Measurements from ENCODE around the gene PLA2G10.
"Not testable (repeated sequence)": the region's sequence is repeated elsewhere in the genome, so short reads cannot be mapped to it uniquely, and the experiment has no call there.

PLA2G10 gene

GRCh38 chr16:14694129-14694528, at the start of gene PLA2G10:
PLA2G10 (minus strand) TSS chr16:14694308; CDS start chr16:14694229, 79 bp downstream.
- DNase-seq (ENCODE audit: extremely low read depth, low read depth); H3K4me3 ChIP-seq (replicated peaks; ENCODE audit: low read depth, low read length): not testable (repeated sequence)

GRCh38 chr16:14742273-14743128, 48.4 kb upstream of the PLA2G10 start, which contains the start of gene NPIPA2:
NPIPA2 (plus strand) TSS chr16:14742533; CDS start chr16:14748066, 5,533 bp downstream.
- DNase-seq (ENCODE audit: extremely low read depth, low read depth); H3K4me3 ChIP-seq (replicated peaks; ENCODE audit: low read depth, low read length): not testable (repeated sequence)

DNA sequence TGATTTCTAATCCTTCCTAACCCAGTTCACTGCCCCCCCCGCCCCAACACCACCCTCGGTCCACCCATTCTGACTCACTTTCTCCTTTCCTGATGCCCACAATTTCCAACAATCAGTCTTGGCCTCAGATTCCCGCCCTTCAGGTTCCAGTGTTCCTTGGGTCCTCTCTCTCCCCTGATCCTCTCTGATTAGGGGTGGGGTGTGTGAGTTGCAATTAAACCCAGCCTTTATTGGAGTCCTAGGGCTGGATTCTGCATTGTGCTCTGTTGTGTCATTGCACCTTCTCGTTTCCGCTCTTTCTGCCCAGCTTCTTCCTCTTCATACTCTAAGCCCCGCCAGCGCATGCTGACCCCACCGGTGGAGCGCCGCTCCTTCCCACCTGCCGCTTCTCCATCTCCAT, 47.7 kb upstream of the PLA2G10 start:
- not testable (repeated sequence) for H3K4me3 ChIP-seq (replicated peaks; ENCODE audit: low read depth, low read length); DNase-seq (ENCODE audit: extremely low read depth, low read depth)

- H3K4me3 ChIP-seq (replicated peaks; ENCODE audit: low read depth, low read length); DNase-seq (ENCODE audit: extremely low read depth, low read depth): not testable (repeated sequence)
These were observed 46.8 kb upstream of the PLA2G10 start for GRCh38 chr16:14740832-14741385.

DNA sequence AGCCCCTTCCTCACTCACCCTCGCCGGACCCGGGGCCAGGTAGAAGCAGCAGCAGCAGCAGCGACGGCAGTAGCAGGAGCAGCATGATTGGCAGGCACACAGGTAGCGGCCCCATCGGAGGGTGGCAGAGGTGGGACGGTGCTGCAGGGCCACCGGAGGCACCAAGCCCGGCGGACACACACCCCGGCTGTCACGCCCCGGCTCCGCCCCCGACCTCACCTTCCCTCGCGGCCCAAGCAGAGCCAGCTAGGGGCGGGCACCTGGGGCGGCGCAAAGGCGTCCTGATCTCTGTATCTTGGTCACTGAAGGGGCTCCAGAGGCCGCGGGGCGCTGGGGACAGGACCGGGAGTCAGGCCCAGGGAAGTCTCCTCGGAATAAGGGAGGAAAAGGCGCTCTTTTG, 39.1 kb upstream of the PLA2G10 start:
- H3K4me3 ChIP-seq (replicated peaks; ENCODE audit: low read depth, low read length); DNase-seq (ENCODE audit: extremely low read depth, low read depth): not testable (repeated sequence)

DNA sequence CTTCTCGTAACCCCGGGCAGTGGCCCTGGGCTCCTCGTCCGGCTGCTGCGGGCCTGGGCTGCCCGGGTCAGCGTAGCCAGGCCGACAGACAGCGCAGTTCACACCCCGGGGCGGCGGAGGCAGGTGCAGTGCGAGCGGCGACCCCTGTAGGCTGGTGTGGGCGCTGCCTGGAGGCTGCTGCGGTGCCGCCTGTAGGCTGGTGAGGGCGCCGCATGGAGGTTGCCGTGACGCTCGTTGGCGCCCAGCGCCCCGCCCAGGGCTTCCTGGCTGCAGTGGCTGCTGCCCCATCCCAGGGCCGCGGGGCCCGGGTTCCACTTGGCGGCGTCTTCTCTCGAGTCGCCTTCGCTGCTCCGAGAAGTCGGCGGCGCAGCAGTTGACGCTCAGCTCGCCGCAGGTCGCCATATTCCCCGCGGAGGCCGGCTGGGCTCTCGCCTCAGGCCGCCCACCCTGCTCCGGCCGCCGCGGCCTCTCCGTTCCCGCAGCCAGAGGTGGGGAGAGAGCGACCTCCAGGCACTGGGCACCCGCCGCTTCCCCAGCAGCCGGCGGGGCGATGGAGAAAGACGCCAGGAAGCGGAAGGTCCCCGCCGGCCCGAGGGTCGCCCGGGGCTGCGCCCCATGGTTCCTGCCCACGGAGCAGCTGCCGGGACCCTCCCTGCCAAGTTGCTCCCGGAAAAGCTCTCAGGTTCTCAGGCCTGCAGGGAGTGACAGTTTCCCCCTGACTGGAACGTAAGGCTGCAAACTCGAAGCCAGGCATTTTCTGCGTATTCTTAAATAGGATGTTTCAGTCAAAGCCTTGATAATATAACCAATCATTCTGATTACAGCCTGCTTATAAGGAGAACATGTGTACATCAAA, 9.3 kb upstream of the PLA2G10 start, which contains the start of gene NPIPA3:
Gene NPIPA3, plus strand, starts transcription at position 256 of the 856 bp plus-strand sequence. CDS start 5,533 bp downstream, outside the sequence.
- not testable (repeated sequence) for H3K4me3 ChIP-seq (replicated peaks; ENCODE audit: low read depth, low read length); DNase-seq (ENCODE audit: extremely low read depth, low read depth)

GRCh38 chr16:14702672-14703071, 8.6 kb upstream of the PLA2G10 start:
- DNase-seq (ENCODE audit: extremely low read depth, low read depth); H3K4me3 ChIP-seq (replicated peaks; ENCODE audit: low read depth, low read length): not testable (repeated sequence)

- DNase-seq (ENCODE audit: extremely low read depth, low read depth); H3K4me3 ChIP-seq (replicated peaks; ENCODE audit: low read depth, low read length): not testable (repeated sequence)
These were observed 7.8 kb upstream of the PLA2G10 start for GRCh38 chr16:14701859-14702258.

- not testable (repeated sequence) for H3K4me3 ChIP-seq (replicated peaks; ENCODE audit: low read depth, low read length); DNase-seq (ENCODE audit: extremely low read depth, low read depth)
These were observed 8.0 kb downstream of the PLA2G10 start for GRCh38 chr16:14685870-14686793.

GRCh38 chr16:14682121-14682520, 12.0 kb downstream of the PLA2G10 start:
- no peak overlapping the region for H3K4me3 ChIP-seq (replicated peaks; ENCODE audit: low read depth, low read length)
- DNase-seq (ENCODE audit: extremely low read depth, low read depth), result no peak
- no peak for TF ChIP-seq CTCF (IDR thresholded peaks at IDR 0.05; ENCODE audit: low read depth, low read length, missing control alignments)

- TF ChIP-seq CTCF (IDR thresholded peaks at IDR 0.05; ENCODE audit: low read depth, low read length, missing control alignments), result no peak
- H3K4me3 ChIP-seq (replicated peaks; ENCODE audit: low read depth, low read length), result no peak overlapping the region
- no peak for DNase-seq (ENCODE audit: extremely low read depth, low read depth)
These were observed 13.0 kb downstream of the PLA2G10 start for GRCh38 chr16:14681115-14681514.

- not testable (repeated sequence) for DNase-seq (ENCODE audit: extremely low read depth, low read depth); H3K4me3 ChIP-seq (replicated peaks; ENCODE audit: low read depth, low read length)
These were observed 13.7 kb downstream of the PLA2G10 start for GRCh38 chr16:14680396-14680795.

Measured in HFF-Myc (cell line).